Sigmoid colon (tissue), 7 donors: ENCODE measurements around the gene NOS3. TPM values are rescaled to one million over a fixed set of nuclear protein-coding genes. Genes with fewer than 3 reads are reported as not detected.

Experiments
- DNase-seq: peaks from one replicate; pipeline ENCODE4 v3.0.0-alpha.2; 2019
- H3K27ac ChIP-seq, 4 donors: fragments of 200-600 bp; sonication (generic); one replicate each; pipeline ENCODE4 v1.5.1; 2016 to 2019; ENCODE audit warnings: mild to moderate bottlenecking in 1 of 4
- H3K27me3 ChIP-seq, 3 donors: fragments of 200-600 bp; sonication (generic); one replicate each; pipeline ENCODE4 v1.5.1; 2019; ENCODE audit warnings: mild to moderate bottlenecking in 1 of 3
- H3K36me3 ChIP-seq, 4 donors: fragments of 200-600 bp; sonication (generic); one replicate each; pipeline ENCODE4 v1.5.1; 2016 to 2019
- H3K4me1 ChIP-seq, 4 donors: fragments of 200-600 bp; sonication (generic); one replicate each; pipeline ENCODE4 v1.5.1; 2017 to 2019
- H3K4me3 ChIP-seq, 4 donors: fragments of 200-600 bp; sonication (generic); one replicate each; pipeline ENCODE4 v1.5.1; 2017 to 2019; ENCODE audit warnings: mild to moderate bottlenecking in 2 of 4, moderate library complexity in 1 of 4
- H3K9me3 ChIP-seq, 4 donors: fragments of 200-600 bp in 3 of 4; sonication (generic) in 3 of 4; one replicate each; pipeline versions ENCODE4 v1.5.1 to v1.6.1; 2013 to 2019
- CTCF ChIP-seq, 4 experiments: fragments of 450-650 bp in 3 of 4; fragments of 200-600 bp in 1 of 4; IDR thresholded peaks; one replicate each; pipeline ENCODE4 v1.5.1; 2016 to 2019; ENCODE audit warnings: antibody characterized with exemption in 4 of 4, mild to moderate bottlenecking in 3 of 4, moderate library complexity in 2 of 4
- EP300 ChIP-seq, 4 donors: sonication (generic); formaldehyde crosslinking; IDR thresholded peaks; one replicate each; pipeline ENCODE4 v1.6.1; 2017; ENCODE audit warnings: antibody characterized with exemption in 4 of 4
- POLR2A ChIP-seq, 2 donors: fragments of 450-650 bp; IDR thresholded peaks; one replicate each; pipeline ENCODE4 v1.6.1; 2016; ENCODE audit warnings: antibody characterized with exemption in 2 of 2, mild to moderate bottlenecking in 2 of 2, moderate library complexity in 2 of 2
- POLR2AphosphoS5 ChIP-seq, 4 donors: sonication (generic); formaldehyde crosslinking; IDR thresholded peaks; one replicate each; pipeline ENCODE4 v1.6.1; 2017; ENCODE audit warnings: antibody characterized with exemption in 4 of 4
- WGBS, 2 donors: extraction: QIAGEN DNeasy Blood & Tissue Kit; methylation state at CpG; one replicate each; pipeline ENCODE4 v1.1.7; 2013; 5-methylcytosine and 5-hydroxymethylcytosine counted together
- intact Hi-C: fragments of 100-400 bp; cut with DNase I; formaldehyde crosslinking; loops from one replicate; pipeline ENCODE4 v1.15.1; 2023
- polyA plus RNA-seq, 3 donors: library from polyadenylated mRNA; stranded (reverse); fragments of 200-250 nt; gene quantifications; one replicate each; pipeline ENCODE4 v1.2.3, GENCODE V29; 2013
- total RNA-seq, 4 donors: library from RNA; depleted of rRNA; stranded (reverse); fragments of >200 nt; gene quantifications; one replicate each; pipeline ENCODE4 v1.1.0, GENCODE V29; 2016
- donor health status: healthy with polysubstance abuse.
- donor health status: Bipolar disorder and iron deficiency.
- donor health status: healthy.

NOS3 gene
- total and polyA plus RNA-seq, 7 donors, result 0.23 to 7.2 (median 1.8) TPM

GRCh38 chr7:150970424-150970823 lies 20.4 kb upstream of the NOS3 start:
- Histone ChIP-seq H3K27ac (peak overlapping the region; percentile 84 to 97 (median 90)), H3K4me3 (no peak overlapping the region), H3K9me3 (no peaks in the 10 kb centered on the region), H3K27me3 (no peaks in the 10 kb centered on the region), H3K36me3 (no peaks in the 10 kb centered on the region), H3K4me1 (peaks cover 0 to 100% (median 98%) of the 10 kb centered on the region in 4 donors)
- TF ChIP-seq POLR2AphosphoS5 (IDR thresholded peaks at IDR 0.05) (peak in 1 of 4 donors; percentile 21), POLR2A (IDR thresholded peaks at IDR 0.05) (no peak)
- no peak for DNase-seq
- 82 to 91% methylated on average over 11 of the region's 11 CpGs for WGBS, 2 donors
- intact Hi-C loops, result no loop called here

GRCh38 chr7:150971242-150972022 lies 19.4 kb upstream of the NOS3 start:
- H3K4me3 ChIP-seq, result peak overlapping the region in 2 of 4 donors; percentile 13 to 16
- no peaks in the 10 kb centered on the region for H3K9me3 ChIP-seq
- 48 to 65% methylated on average over 16 of the region's 16 CpGs for WGBS, 2 donors
- H3K36me3 ChIP-seq, result no peaks in the 10 kb centered on the region
- H3K4me1 ChIP-seq, result peaks cover 0 to 100% (median 98%) of the 10 kb centered on the region in 4 donors
- intact Hi-C loops, result no loop called here
- no peak for DNase-seq
- peak overlapping the region; percentile 84 to 97 (median 90) for H3K27ac ChIP-seq
- TF ChIP-seq POLR2AphosphoS5 (IDR thresholded peaks at IDR 0.05) (no peak), CTCF (IDR thresholded peaks at IDR 0.05) (no peak), EP300 (IDR thresholded peaks at IDR 0.05) (no peak), POLR2A (IDR thresholded peaks at IDR 0.05) (no peak)
- no peaks in the 10 kb centered on the region for H3K27me3 ChIP-seq

GRCh38 chr7:150972023-150972468 lies 18.8 kb upstream of the NOS3 start:
- Histone ChIP-seq H3K27ac (peak overlapping the region; percentile 84 to 97 (median 90)), H3K4me3 (peak overlapping the region in 2 of 4 donors; percentile 13 to 16), H3K27me3 (no peaks in the 10 kb centered on the region), H3K36me3 (no peaks in the 10 kb centered on the region), H3K9me3 (no peaks in the 10 kb centered on the region), H3K4me1 (peaks cover 0 to 100% (median 98%) of the 10 kb centered on the region in 4 donors)
- intact Hi-C loops, result no loop called here
- DNase-seq, result peak; percentile 97
- WGBS, 2 donors, result 55 to 70% methylated on average over 12 of the region's 12 CpGs
- TF ChIP-seq POLR2AphosphoS5 (IDR thresholded peaks at IDR 0.05) (peak; percentile 92 to 98 (median 96)), EP300 (IDR thresholded peaks at IDR 0.05) (peak; percentile 48 to 86 (median 70)), POLR2A (IDR thresholded peaks at IDR 0.05) (no peak), CTCF (IDR thresholded peaks at IDR 0.05) (no peak)

GRCh38 chr7:150972741-150973140 lies 18.1 kb upstream of the NOS3 start:
- no peak for TF ChIP-seq POLR2AphosphoS5 (IDR thresholded peaks at IDR 0.05)
- TF ChIP-seq POLR2A (IDR thresholded peaks at IDR 0.05), result no peak
- TF ChIP-seq EP300 (IDR thresholded peaks at IDR 0.05), result no peak
- TF ChIP-seq CTCF (IDR thresholded peaks at IDR 0.05), result no peak
- Histone ChIP-seq H3K9me3 (no peaks in the 10 kb centered on the region), H3K27ac (peak overlapping the region; percentile 84 to 97 (median 90)), H3K36me3 (no peaks in the 10 kb centered on the region), H3K4me3 (no peak overlapping the region), H3K27me3 (no peaks in the 10 kb centered on the region), H3K4me1 (peaks cover 0 to 100% (median 98%) of the 10 kb centered on the region in 4 donors)
- 76 to 87% methylated on average over 8 of the region's 8 CpGs for WGBS, 2 donors
- DNase-seq, result no peak
- intact Hi-C loops, result no loop called here
